Caki2 (cell line): ENCODE measurements around the gene HERC4. TPM values are rescaled to one million over a fixed set of nuclear protein-coding genes. Genes with fewer than 3 reads are reported as not detected.
"Not testable (repeated sequence)": the region's sequence is repeated elsewhere in the genome, so short reads cannot be mapped to it uniquely, and the experiment has no call there.

Experiments used
- DNase-seq: peaks from one replicate; pipeline ENCODE4 v3.0.0-alpha.2; 2015; ENCODE audit warnings: low read depth
- in situ Hi-C: cut with HindIII; loops from 2 replicates; pipeline ENCODE4 v1.10.0; 2016; ENCODE audit warnings: low sequenced_read_pairs, low pct_unique_long_range_greater_than_20kb, mixed read lengths
- total RNA-seq: library from RNA; depleted of rRNA; stranded (reverse); fragments of >200 nt; shearing (Covaris generic); gene quantifications from 2 replicates; pipeline ENCODE4 v1.2.3, GENCODE V29; 2014; ENCODE audit warnings: low replicate concordance

HERC4 gene
- total RNA-seq, 1 experiment from 2014 or later = 10.4 TPM

DNA sequence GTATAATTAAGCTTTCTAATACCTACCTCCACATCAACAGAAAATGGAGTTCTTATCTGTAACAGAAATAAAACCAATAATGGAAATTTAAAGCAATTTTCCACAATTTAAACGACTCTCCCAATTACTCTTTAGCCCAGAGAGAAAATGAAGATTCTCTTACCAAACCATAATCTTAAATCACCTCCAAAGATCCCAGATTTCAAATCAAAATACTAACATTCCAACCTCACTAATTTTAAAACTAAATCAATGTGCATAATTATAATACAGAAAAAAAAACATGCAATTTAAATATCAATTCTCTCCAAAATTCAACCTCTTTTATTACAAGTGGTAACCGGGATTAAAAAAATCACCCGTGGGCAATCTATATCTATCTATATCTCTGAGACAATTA, 1.5 kb downstream of the HERC4 start:
- no peak for DNase-seq
- in situ Hi-C loops = no loop called here

- in situ Hi-C loops = no loop called here
- DNase-seq = no peak
Measured at GRCh38 chr10:68067508-68067907, 7.6 kb downstream of the HERC4 start.

- DNase-seq = no peak
- in situ Hi-C loops = no loop called here
Measured at GRCh38 chr10:68067029-68067428, 8.1 kb downstream of the HERC4 start.

DNA sequence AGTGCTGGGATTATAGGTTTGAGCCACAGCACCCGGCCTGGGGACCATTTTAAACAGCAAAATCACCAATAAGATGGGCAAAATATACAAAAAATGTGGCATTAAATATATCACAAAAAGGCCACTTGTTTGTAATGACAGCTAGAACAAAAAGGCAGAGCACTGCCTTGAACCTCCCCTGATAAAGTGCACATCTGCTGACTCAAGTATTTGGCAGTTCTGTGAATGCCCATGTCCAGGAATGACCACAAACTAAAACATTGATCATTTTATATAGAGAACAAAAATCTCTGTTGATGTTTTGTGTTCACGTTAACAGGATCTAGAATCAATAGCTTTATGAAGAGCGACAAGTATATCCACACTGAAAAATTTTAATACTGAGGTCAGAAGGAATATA, 21.5 kb downstream of the HERC4 start:
- no peak for DNase-seq
- in situ Hi-C loops = no loop called here

- no peak for DNase-seq
- in situ Hi-C loops = no loop called here
Measured at GRCh38 chr10:68052463-68052862, 22.6 kb downstream of the HERC4 start.

DNA sequence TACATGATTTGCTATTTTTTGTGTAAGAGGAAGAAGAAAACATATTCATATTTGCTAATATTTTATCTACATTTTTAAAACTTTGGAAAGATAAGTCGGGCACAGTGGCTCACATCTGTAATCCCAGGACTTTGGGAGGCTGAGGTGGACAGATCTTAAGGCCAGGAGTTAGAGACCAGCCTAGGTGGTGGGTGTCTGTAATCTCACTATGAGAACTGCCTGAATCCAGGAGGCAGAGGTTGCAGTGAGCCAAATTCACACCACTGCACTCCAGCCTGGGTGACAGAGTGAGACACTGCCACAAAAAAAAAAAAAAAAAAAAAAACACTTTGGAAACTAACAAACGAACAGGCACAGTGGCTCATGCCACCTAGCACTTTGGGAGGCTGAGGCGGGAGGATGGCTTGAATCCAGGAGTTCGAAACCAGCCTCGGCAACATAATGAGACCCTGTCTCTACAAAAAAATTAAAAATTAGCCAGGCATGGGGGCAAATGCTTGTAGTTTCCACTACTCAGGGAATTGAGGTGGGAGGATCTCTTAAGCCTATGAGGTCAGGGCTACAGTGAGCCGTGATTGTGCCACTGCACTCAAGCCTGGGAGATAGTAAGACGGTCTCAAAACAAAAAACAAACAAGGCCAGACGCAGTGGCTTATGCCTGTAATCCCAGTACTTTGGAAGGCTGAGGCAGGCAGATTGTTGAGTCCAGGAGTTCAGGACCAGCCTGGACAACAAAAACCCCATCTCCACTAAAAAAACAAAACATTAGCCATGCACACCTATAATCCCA, 25.6 kb downstream of the HERC4 start:
- in situ Hi-C loops = no loop called here

DNA sequence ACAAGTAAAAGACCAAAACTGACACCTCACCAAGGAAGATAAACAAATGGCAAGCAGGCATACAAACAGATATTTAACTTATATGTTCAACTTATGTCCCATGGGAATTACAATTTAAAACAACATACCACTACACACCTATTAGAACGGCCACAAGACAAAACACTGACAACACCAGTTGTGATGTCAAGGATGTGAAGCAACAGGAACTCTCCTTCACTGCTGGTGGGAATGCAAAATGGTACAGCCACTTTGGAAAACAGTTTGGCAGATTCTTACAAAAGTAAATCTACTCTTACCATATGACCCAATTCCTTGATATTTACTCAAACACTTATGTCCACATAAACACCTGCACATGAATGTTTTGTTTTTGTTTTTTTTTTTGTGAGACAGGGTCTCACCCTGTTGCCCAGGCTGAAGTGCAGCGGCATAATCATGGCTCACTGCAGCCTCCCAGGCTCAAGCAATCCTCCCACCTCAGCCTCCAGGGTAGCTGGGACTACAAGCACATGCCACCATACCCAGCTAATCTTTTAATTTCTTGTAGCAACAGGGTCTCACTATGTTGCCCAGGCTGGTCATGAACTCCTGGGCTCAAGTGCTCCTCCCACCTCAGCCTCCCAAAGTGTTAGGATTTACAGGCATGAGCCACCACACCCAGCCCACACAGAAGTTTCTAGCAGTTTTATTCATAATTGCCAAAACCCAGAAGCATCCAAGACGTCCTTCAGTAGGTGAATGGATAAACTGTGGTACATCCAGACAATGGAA, 27.3 kb downstream of the HERC4 start:
- in situ Hi-C loops = no loop called here
- no peak for DNase-seq

More for the DNA sequence above, 25.6 kb downstream of the HERC4 start:
- no peak for DNase-seq

DNA sequence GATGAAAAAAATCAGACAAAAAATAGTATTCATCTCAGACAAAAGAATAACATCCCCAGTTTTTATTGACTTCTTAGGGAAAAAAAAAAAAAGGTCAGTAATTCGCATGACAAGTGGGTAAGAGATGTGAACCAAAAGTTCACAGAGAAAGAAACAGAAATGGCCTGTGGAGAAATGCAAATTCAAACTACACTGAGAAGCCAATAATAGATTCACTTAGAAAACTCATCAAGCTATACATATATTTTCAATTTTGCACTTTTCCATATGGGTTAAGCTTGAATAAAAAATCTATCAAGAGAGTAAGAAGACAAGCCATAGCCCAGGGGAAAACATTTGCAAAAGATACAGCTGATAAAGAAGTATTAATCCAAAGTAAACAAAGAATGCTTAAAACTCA, 28.0 kb downstream of the HERC4 start:
- DNase-seq = no peak
- in situ Hi-C loops = no loop called here

- in situ Hi-C loops = no loop called here
Measured at GRCh38 chr10:68046642-68047041, 28.4 kb downstream of the HERC4 start.

DNA sequence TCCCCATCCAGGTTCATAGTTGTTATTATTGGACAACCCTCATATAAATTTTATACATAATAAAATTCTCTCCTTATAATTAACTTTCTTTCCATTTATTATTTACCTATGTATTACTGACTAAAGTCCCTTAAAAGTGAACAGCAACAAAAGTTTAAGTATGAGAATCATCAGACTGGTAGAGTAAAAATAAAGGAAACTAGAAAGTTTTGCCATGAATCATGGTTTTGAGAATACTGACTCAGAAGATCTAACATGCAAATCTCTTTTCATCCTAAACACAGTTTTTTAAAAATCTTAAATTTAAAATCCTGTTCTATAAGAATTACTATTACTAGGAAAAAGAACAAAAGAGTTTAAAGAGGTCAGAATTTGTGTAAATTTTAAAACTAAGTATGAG, 32.1 kb downstream of the HERC4 start:
- no peak for DNase-seq
- in situ Hi-C loops = no loop called here

More at GRCh38 chr10:68046642-68047041, 28.4 kb downstream of the HERC4 start:
- no peak for DNase-seq

DNA sequence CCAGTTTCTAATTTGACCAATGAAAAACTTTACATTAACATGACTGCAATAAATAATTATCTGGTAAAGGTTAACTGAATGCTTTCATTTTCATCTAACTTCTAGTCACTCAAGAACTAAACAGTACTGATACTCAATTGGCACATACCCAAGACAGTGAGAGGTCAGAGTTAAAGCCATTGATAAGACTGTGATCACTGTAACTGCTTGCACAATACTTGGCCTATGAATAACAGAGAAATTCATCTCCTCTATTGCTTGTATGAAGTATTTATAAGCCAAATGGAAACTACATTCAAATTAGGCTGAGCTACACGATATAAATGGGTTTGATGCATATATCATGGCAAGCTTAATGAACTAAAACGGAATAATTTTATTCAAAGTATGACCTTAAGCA, 43.0 kb downstream of the HERC4 start:
- in situ Hi-C loops = no loop called here
- no peak for DNase-seq

GRCh38 chr10:68027429-68027828, 47.7 kb downstream of the HERC4 start:
- in situ Hi-C loops = no loop called here
- DNase-seq = no peak

- no peak for DNase-seq
- in situ Hi-C loops = no loop called here
Measured at GRCh38 chr10:68023292-68023691, 51.8 kb downstream of the HERC4 start.

DNA sequence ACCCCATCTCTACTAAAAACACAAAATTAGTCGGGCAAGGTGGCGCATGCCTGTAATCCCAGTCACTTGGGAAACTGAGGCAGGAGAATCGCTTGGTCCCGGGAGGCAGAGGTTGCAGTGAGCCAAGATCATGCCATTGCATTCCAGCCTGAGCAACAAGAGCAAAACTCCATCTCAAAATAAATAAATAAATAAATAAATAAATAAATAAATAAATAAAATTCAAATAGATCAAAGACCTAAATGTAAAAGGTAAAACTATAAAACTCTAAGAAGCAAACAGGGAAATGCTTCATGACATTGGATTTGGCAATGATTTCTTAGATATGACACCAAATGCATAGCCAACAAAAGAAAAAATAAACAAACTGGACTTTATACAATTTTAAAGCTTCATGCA, 52.8 kb downstream of the HERC4 start:
- DNase-seq, in situ Hi-C loops: not testable (repeated sequence)

- in situ Hi-C loops, DNase-seq: not testable (repeated sequence)
Measured at GRCh38 chr10:68016519-68016918, 58.6 kb downstream of the HERC4 start.

DNA sequence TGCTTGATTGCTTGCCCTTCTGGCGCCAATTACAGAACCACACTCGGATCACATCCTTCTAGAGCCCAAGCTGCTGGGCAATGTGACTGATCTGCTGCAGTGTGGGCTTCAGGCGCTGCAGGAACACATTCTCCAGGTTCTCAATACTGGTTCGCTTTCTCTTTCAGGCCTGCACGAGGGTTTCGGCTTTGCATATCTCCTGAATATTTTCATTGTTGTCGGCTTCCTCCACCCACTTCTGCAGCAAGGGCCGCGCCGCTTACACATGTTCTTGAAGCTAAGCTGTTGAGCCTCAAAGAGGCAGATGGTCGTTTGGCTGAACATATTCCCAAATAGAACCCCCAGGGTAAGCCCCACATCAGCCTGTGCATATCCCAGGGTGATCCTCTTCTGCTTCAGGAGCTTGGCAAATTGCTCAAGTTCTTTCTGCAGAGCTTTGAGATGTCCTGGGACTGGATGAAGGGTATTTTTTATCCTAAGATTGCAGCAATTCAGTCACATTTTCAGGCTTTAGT, 64.6 kb downstream of the HERC4 start:
- in situ Hi-C loops = no loop called here
- DNase-seq = no peak

- in situ Hi-C loops = no loop called here
- DNase-seq = no peak
Measured at GRCh38 chr10:68007356-68007755, 67.7 kb downstream of the HERC4 start.

- in situ Hi-C loops = no loop called here
- no peak for DNase-seq
Measured at GRCh38 chr10:68001539-68001938, 73.5 kb downstream of the HERC4 start.

DNA sequence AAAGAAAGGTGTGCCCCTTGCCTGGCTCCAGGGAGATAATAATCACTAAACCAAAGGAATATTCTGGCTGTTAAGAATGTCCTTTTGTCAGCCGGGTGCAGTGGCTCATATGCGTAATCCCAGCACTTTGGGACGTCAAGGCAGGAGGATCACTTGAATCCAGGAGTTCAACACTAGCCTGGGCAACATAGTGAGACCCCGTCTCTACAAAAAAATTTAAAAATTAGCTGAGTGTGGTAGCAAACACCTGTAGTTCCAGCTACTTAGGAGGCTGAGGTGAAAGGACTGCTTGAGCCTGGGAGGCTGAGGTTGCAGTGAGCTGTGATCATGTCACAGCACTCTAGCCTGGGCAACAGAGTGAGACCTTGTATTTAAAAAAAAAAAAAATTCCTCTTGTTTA, 74.1 kb downstream of the HERC4 start:
- no peak for DNase-seq
- in situ Hi-C loops = no loop called here
